Glomerular endothelial cell (primary cell): ENCODE data around the gene ANKRD13D. TPM values are rescaled to one million over a fixed set of nuclear protein-coding genes. Genes with fewer than 3 reads are reported as not detected.
A peak's percentile ranks its signal among the peaks of the same experiment; 100 is the strongest.
"Not testable (repeated sequence)": the region's sequence is repeated elsewhere in the genome, so short reads cannot be mapped to it uniquely, and the experiment has no call there.

Experiments used
- DNase-seq: peaks from one replicate; pipeline ENCODE4 v3.0.0-alpha.2; 2011; ENCODE audit warnings: low read depth, low spot score; ENCODE audit errors: extremely low read depth
- total RNA-seq: library from RNA; depleted of rRNA; stranded (reverse); fragments of >200 nt; gene quantifications from 2 replicates; pipeline ENCODE4 v1.2.3, GENCODE V29; 2015

The ANKRD13D gene
- total RNA-seq, 1 donor from 2014 or later = 44.2 TPM

GRCh38 chr11:67317205-67317887, 28.2 kb downstream of the ANKRD13D start:
- peak; percentile 85 for DNase-seq

GRCh38 chr11:67317888-67318555, 28.9 kb downstream of the ANKRD13D start:
- no peak for DNase-seq

GRCh38 chr11:67318876-67319275, 29.8 kb downstream of the ANKRD13D start:
- not testable (repeated sequence) for DNase-seq

- DNase-seq = no peak
These were observed 30.9 kb downstream of the ANKRD13D start for GRCh38 chr11:67320011-67320410.

- DNase-seq = no peak
These were observed 31.6 kb downstream of the ANKRD13D start for GRCh38 chr11:67320691-67321090.

GRCh38 chr11:67321313-67321871, 32.3 kb downstream of the ANKRD13D start:
- no peak for DNase-seq

- DNase-seq = no peak
These were observed 32.9 kb downstream of the ANKRD13D start for GRCh38 chr11:67322049-67322448.

GRCh38 chr11:67323526-67323925, 34.4 kb downstream of the ANKRD13D start:
- no peak for DNase-seq

- no peak for DNase-seq
These were observed 43.1 kb downstream of the ANKRD13D start for GRCh38 chr11:67332081-67332691.

GRCh38 chr11:67337257-67337656, 48.2 kb downstream of the ANKRD13D start:
- no peak for DNase-seq

GRCh38 chr11:67344264-67344663, 55.2 kb downstream of the ANKRD13D start:
- DNase-seq = no peak

- no peak for DNase-seq
These were observed 56.3 kb downstream of the ANKRD13D start for GRCh38 chr11:67345247-67345919.

GRCh38 chr11:67345920-67346819, 57.1 kb downstream of the ANKRD13D start:
- no peak for DNase-seq

- DNase-seq = no peak
These were observed 59.1 kb downstream of the ANKRD13D start for GRCh38 chr11:67347964-67348749.

- no peak for DNase-seq
These were observed 59.9 kb downstream of the ANKRD13D start for GRCh38 chr11:67349036-67349435.

GRCh38 chr11:67349457-67349856, 60.4 kb downstream of the ANKRD13D start:
- no peak for DNase-seq

- no peak for DNase-seq
These were observed 60.9 kb downstream of the ANKRD13D start for GRCh38 chr11:67349928-67350465.

- no peak for DNase-seq
These were observed 62.3 kb downstream of the ANKRD13D start for GRCh38 chr11:67351275-67352005.
